Mucosa of stomach (tissue), 1 donor: Measurements from ENCODE around the gene FZR1.

Experiments
- H3K27me3 ChIP-seq: one replicate; pipeline ENCODE4 v1.7.0; 2013; ENCODE audit warnings: mild to moderate bottlenecking, low read length; ENCODE audit not compliant: control insufficient read depth, insufficient read depth
- H3K36me3 ChIP-seq: one replicate; pipeline ENCODE4 v1.7.0; 2013; ENCODE audit warnings: low read length; ENCODE audit not compliant: control insufficient read depth, insufficient read depth
- H3K4me1 ChIP-seq: one replicate; pipeline ENCODE4 v1.7.0; 2013; ENCODE audit warnings: mild to moderate bottlenecking, low read length; ENCODE audit not compliant: control insufficient read depth, insufficient read depth
- H3K4me3 ChIP-seq: one replicate; pipeline ENCODE4 v1.7.0; 2013; ENCODE audit warnings: low read length
- H3K9ac ChIP-seq: one replicate; pipeline ENCODE4 v1.7.0; 2013; ENCODE audit warnings: mild to moderate bottlenecking, low read length, moderate library complexity
- H3K9me3 ChIP-seq: one replicate; pipeline ENCODE4 v1.7.0; 2013; ENCODE audit warnings: mild to moderate bottlenecking, low read length, moderate library complexity; ENCODE audit not compliant: control insufficient read depth
- donor health status: Pancreatic carcinoma.

FZR1 gene

GRCh38 chr19:3505598-3506383 lies at the start of gene FZR1:
FZR1 (plus strand) TSS chr19:3506311; CDS start chr19:3522990, 16,679 bp downstream.
- Histone ChIP-seq H3K36me3 (no peaks in the 10 kb centered on the region), H3K9ac (peak within 1 kb of the TSS; percentile 94), H3K4me1 (no peaks in the 10 kb centered on the region), H3K9me3 (no peaks in the 10 kb centered on the region), H3K27me3 (no peaks in the 10 kb centered on the region), H3K4me3 (peak within 1 kb of the TSS; percentile 63)

GRCh38 chr19:3456925-3457527 lies 49.1 kb upstream of the FZR1 start:
- Histone ChIP-seq H3K4me3 (no peak overlapping the region), H3K36me3 (peaks cover 23% of the 10 kb centered on the region), H3K9ac (no peak overlapping the region), H3K9me3 (no peaks in the 10 kb centered on the region), H3K27me3 (no peaks in the 10 kb centered on the region), H3K4me1 (peaks cover 14% of the 10 kb centered on the region)

- Histone ChIP-seq H3K4me3 (no peak overlapping the region), H3K4me1 (peaks cover 14% of the 10 kb centered on the region), H3K9me3 (no peaks in the 10 kb centered on the region), H3K27me3 (no peaks in the 10 kb centered on the region), H3K36me3 (peaks cover 23% of the 10 kb centered on the region), H3K9ac (no peak overlapping the region)
These were observed 48.4 kb upstream of the FZR1 start for GRCh38 chr19:3457528-3458228.

- Histone ChIP-seq H3K9me3 (no peaks in the 10 kb centered on the region), H3K36me3 (peaks cover 21% of the 10 kb centered on the region), H3K4me3 (no peak overlapping the region), H3K4me1 (peaks cover 14% of the 10 kb centered on the region), H3K9ac (no peak overlapping the region), H3K27me3 (no peaks in the 10 kb centered on the region)
These were observed 47.7 kb upstream of the FZR1 start for GRCh38 chr19:3458229-3459088.

- Histone ChIP-seq H3K4me3 (no peak overlapping the region), H3K4me1 (peaks cover 14% of the 10 kb centered on the region), H3K9me3 (no peaks in the 10 kb centered on the region), H3K36me3 (peaks cover 14% of the 10 kb centered on the region), H3K9ac (no peak overlapping the region), H3K27me3 (no peaks in the 10 kb centered on the region)
These were observed 46.8 kb upstream of the FZR1 start for GRCh38 chr19:3459089-3459881.

GRCh38 chr19:3459965-3460582 lies 46.0 kb upstream of the FZR1 start:
- H3K9me3 ChIP-seq, result no peaks in the 10 kb centered on the region
- H3K9ac ChIP-seq, result no peak overlapping the region
- peaks cover 14% of the 10 kb centered on the region for H3K4me1 ChIP-seq
- H3K4me3 ChIP-seq, result no peak overlapping the region
- no peaks in the 10 kb centered on the region for H3K27me3 ChIP-seq
- H3K36me3 ChIP-seq, result peaks cover 10% of the 10 kb centered on the region

GRCh38 chr19:3462991-3463713 lies 43.0 kb upstream of the FZR1 start:
- Histone ChIP-seq H3K9me3 (no peaks in the 10 kb centered on the region), H3K36me3 (no peaks in the 10 kb centered on the region), H3K27me3 (no peaks in the 10 kb centered on the region), H3K4me1 (peaks cover 13% of the 10 kb centered on the region), H3K4me3 (no peak overlapping the region), H3K9ac (no peak overlapping the region)

GRCh38 chr19:3463714-3464586 lies 42.2 kb upstream of the FZR1 start:
- Histone ChIP-seq H3K9me3 (no peaks in the 10 kb centered on the region), H3K27me3 (no peaks in the 10 kb centered on the region), H3K36me3 (no peaks in the 10 kb centered on the region), H3K4me3 (no peak overlapping the region), H3K9ac (no peak overlapping the region), H3K4me1 (peaks cover 9% of the 10 kb centered on the region)

GRCh38 chr19:3464587-3465235 lies 41.4 kb upstream of the FZR1 start:
- peaks cover 3% of the 10 kb centered on the region for H3K4me1 ChIP-seq
- H3K27me3 ChIP-seq, result no peaks in the 10 kb centered on the region
- no peaks in the 10 kb centered on the region for H3K36me3 ChIP-seq

More at GRCh38 chr19:3464587-3465235, 41.4 kb upstream of the FZR1 start:
- Histone ChIP-seq H3K9ac (no peak overlapping the region), H3K9me3 (no peaks in the 10 kb centered on the region), H3K4me3 (no peak overlapping the region)
